Measurements from ENCODE around the gene RHCE. TPM values are rescaled to one million over a fixed set of nuclear protein-coding genes. Genes with fewer than 3 reads are reported as not detected.
A peak's percentile ranks its signal among the peaks of the same experiment; 100 is the strongest.

RHCE gene
- total and polyA plus RNA-seq, 9 of the 15 experiments (the other 6 are each of a cell fraction or from before 2014, with no cell fraction given), result 5.4 to 31.5 (median 12.6) TPM

DNA sequence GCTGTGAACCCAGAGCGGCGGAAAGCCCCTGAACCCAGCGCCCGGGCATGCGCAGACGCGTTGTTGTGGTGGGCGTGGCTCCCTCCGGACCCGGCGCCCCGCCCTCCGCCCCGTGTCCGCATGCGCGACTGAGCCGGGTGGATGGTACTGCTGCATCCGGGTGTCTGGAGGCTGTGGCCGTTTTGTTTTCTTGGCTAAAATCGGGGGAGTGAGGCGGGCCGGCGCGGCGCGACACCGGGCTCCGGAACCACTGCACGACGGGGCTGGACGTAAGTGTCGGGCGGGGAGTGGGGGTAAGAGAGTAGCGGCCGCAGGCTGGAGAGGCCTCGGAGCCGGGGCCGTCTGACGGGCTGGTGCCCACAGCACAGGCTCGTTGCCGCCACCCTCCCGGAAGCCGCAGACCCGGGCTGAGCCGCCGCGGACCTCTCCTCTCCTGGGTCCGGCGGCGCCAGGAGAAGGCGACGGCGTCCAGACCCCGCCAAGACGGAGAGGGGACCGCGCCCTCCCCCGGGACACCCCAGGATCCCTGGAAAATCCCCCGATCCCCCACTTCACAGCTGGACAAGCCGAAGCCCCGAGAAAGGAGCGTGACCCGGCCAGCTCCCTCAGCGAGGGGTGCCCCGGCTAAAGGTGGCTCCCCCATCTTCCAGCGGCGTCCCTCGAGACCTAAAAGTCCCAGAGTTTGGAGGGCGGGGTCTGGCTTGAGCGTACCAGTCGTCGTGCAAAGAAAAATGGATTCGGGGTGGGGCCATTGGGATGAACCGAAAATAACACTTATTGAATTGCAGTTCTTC, 82.2 kb downstream of the RHCE start, which contains the start of gene TMEM50A (continued):
- TF ChIP-seq TCFL5 (CRISPR knock-in tag; conservative IDR thresholded peaks at IDR 0.05), result no peak
- peak; percentile 79 for TF ChIP-seq TOE1 (IDR thresholded peaks at IDR 0.05; ENCODE audit: borderline replicate concordance)
- TF ChIP-seq TOE1 (CRISPR knock-in tag; IDR thresholded peaks at IDR 0.05; ENCODE audit: borderline replicate concordance, low read depth), result no peak
- TF ChIP-seq RNF2 (IDR thresholded peaks at IDR 0.05), result no peak
- TF ChIP-seq ZFX (CRISPR knock-in tag; IDR thresholded peaks at IDR 0.05), result peak; percentile 74
- peak; percentile 65 for TF ChIP-seq PHF20 (IDR thresholded peaks at IDR 0.05; ENCODE audit: partially characterized antibody)
- peak; percentile 55; the same call in 1 of the 2 replicates for TF ChIP-seq KLF1 (tag; IDR thresholded peaks at IDR 0.05)
- TF ChIP-seq, protein P1, sequence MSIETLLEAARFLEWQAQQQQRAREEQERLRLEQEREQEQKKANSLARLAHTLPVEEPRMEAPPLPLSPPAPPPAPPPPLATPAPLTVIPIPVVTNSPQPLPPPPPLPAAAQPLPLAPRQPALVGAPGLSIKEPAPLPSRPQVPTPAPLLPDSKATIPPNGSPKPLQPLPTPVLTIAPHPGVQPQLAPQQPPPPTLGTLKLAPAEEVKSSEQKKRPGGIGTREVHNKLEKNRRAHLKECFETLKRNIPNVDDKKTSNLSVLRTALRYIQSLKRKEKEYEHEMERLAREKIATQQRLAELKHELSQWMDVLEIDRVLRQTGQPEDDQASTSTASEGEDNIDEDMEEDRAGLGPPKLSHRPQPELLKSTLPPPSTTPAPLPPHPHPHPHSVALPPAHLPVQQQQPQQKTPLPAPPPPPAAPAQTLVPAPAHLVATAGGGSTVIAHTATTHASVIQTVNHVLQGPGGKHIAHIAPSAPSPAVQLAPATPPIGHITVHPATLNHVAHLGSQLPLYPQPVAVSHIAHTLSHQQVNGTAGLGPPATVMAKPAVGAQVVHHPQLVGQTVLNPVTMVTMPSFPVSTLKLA (conservative IDR thresholded peaks at IDR 0.05), result peak; percentile 75 to 90
- TF ChIP-seq, protein P2, sequence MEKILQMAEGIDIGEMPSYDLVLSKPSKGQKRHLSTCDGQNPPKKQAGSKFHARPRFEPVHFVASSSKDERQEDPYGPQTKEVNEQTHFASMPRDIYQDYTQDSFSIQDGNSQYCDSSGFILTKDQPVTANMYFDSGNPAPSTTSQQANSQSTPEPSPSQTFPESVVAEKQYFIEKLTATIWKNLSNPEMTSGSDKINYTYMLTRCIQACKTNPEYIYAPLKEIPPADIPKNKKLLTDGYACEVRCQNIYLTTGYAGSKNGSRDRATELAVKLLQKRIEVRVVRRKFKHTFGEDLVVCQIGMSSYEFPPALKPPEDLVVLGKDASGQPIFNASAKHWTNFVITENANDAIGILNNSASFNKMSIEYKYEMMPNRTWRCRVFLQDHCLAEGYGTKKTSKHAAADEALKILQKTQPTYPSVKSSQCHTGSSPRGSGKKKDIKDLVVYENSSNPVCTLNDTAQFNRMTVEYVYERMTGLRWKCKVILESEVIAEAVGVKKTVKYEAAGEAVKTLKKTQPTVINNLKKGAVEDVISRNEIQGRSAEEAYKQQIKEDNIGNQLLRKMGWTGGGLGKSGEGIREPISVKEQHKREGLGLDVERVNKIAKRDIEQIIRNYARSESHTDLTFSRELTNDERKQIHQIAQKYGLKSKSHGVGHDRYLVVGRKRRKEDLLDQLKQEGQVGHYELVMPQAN (IDR thresholded peaks at IDR 0.05; ENCODE audit: borderline replicate concordance), result peak; percentile 78
- TF ChIP-seq CTCFL (IDR thresholded peaks at IDR 0.05; ENCODE audit: borderline replicate concordance, insufficient read depth, low read depth, low read length, poor library complexity, severe bottlenecking), result no peak
- TF ChIP-seq MCM3 (IDR thresholded peaks at IDR 0.05), result no peak
- TF ChIP-seq ZNF79 (CRISPR knock-in tag; IDR thresholded peaks at IDR 0.05; ENCODE audit: low read depth), result no peak
- TF ChIP-seq ZNF639 (CRISPR knock-in tag; conservative IDR thresholded peaks at IDR 0.05 in 1 of 2, IDR thresholded peaks at IDR 0.05 in 1 of 2), result peak in 1 of 2 experiments; percentile 81; a peak in 2 of 4 replicates
- TF ChIP-seq TSC22D4 (tag; IDR thresholded peaks at IDR 0.05), result no peak
- no peak for TF ChIP-seq NR2C1 (IDR thresholded peaks at IDR 0.05)
- TF ChIP-seq NR2C1 (tag; IDR thresholded peaks at IDR 0.05), result no peak
- TF ChIP-seq MECOM (CRISPR knock-in tag; IDR thresholded peaks at IDR 0.05), result no peak
- no peak for TF ChIP-seq IFI16 (CRISPR knock-in tag; IDR thresholded peaks at IDR 0.05)

Measured in K562 (cell line).